Colonic mucosa (tissue), 4 donors: Measurements from ENCODE around the gene MACROD1. TPM values are rescaled to one million over a fixed set of nuclear protein-coding genes. Genes with fewer than 3 reads are reported as not detected.

Experiments
- DNase-seq: peaks from one replicate; pipeline ENCODE4 v3.0.0-alpha.2; 2020
- H3K27ac ChIP-seq: fragments of 200-600 bp; one replicate; pipeline ENCODE4 v1.8.0; 2021
- H3K27me3 ChIP-seq: fragments of 200-600 bp; one replicate; pipeline ENCODE4 v1.8.0; 2021
- H3K36me3 ChIP-seq: fragments of 200-600 bp; one replicate; pipeline ENCODE4 v1.8.0; 2021
- H3K4me1 ChIP-seq: fragments of 200-600 bp; one replicate; pipeline ENCODE4 v1.8.0; 2021; ENCODE audit warnings: mild to moderate bottlenecking
- H3K4me3 ChIP-seq: fragments of 200-600 bp; one replicate; pipeline ENCODE4 v1.8.0; 2021
- H3K9ac ChIP-seq, 2 donors: one replicate each; pipeline ENCODE4 v1.7.0; 2013; ENCODE audit warnings: control low read depth in 2 of 2, low read depth in 2 of 2, low read length in 2 of 2
- H3K9me3 ChIP-seq: fragments of 200-600 bp; one replicate; pipeline ENCODE4 v1.8.0; 2021
- intact Hi-C: fragments of 100-400 bp; cut with DNase I; formaldehyde crosslinking; loops from one replicate; pipeline ENCODE4 v1.14.1; 2022
- total RNA-seq, 2 donors: library from RNA; stranded (reverse); fragmentation: NEBNext Ultra II Directional in 1 of 2; extraction: Animal tissue kit (Norgen Biotek cat#: 25700) in 1 of 2; gene quantifications; one replicate each; pipeline ENCODE4 v1.2.1, GENCODE V29; 2021
- TF ChIP-seq, protein P1 (sequence below): fragments of 200-600 bp; IDR thresholded peaks from one replicate; pipeline ENCODE4 v1.8.0; 2022; ENCODE audit warnings: antibody characterized with exemption, mild to moderate bottlenecking
- donor health status: healthy.
- donor health status: DM: no; HTN: no; CAD: no.
- donor health status: DM: no; HTN: no; CAD: no.

Gene MACROD1
- total RNA-seq, 2 donors from 2014 or later: 18.6 to 22.9 TPM

DNA sequence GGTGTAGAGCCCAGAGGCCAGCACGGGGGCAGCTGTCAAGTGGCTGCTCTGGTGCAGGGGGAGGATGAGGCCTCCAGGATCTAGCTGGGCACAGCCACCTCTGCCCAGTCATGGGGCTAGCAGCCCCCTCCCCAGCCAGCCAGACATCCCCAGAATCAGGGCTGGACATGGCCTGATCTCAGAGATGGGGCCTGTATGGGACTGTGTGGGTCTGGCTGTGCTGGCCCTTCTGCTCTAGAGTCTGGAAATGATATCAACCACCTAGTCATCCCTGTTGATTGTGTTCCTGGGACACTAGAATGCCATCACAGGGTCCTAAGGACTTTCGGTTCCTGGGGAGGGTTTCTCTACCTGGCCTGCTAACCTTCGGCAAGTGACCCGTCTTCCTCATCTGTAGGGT is 127.4 kb downstream of the MACROD1 start:
- Histone ChIP-seq H3K27me3 (peaks cover 31% of the 10 kb centered on the region), H3K9me3 (no peaks in the 10 kb centered on the region), H3K4me1 (peaks cover 6% of the 10 kb centered on the region), H3K36me3 (no peaks in the 10 kb centered on the region), H3K4me3 (no peak overlapping the region), H3K27ac (no peak overlapping the region), H3K9ac (no peak overlapping the region)
- DNase-seq: no peak
- intact Hi-C loops: no loop called here
- TF ChIP-seq, protein P1, sequence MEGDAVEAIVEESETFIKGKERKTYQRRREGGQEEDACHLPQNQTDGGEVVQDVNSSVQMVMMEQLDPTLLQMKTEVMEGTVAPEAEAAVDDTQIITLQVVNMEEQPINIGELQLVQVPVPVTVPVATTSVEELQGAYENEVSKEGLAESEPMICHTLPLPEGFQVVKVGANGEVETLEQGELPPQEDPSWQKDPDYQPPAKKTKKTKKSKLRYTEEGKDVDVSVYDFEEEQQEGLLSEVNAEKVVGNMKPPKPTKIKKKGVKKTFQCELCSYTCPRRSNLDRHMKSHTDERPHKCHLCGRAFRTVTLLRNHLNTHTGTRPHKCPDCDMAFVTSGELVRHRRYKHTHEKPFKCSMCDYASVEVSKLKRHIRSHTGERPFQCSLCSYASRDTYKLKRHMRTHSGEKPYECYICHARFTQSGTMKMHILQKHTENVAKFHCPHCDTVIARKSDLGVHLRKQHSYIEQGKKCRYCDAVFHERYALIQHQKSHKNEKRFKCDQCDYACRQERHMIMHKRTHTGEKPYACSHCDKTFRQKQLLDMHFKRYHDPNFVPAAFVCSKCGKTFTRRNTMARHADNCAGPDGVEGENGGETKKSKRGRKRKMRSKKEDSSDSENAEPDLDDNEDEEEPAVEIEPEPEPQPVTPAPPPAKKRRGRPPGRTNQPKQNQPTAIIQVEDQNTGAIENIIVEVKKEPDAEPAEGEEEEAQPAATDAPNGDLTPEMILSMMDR: no peak

GRCh38 chr11:64037027-64037634 is 128.8 kb downstream of the MACROD1 start:
- no peak overlapping the region for H3K9ac ChIP-seq
- peak overlapping the region; percentile 26 for H3K4me3 ChIP-seq
- H3K27ac ChIP-seq: no peak overlapping the region
- TF ChIP-seq, protein P1: no peak
- intact Hi-C loops: no loop called here
- H3K36me3 ChIP-seq: no peaks in the 10 kb centered on the region
- H3K27me3 ChIP-seq: peaks cover 31% of the 10 kb centered on the region
- no peak for DNase-seq
- H3K4me1 ChIP-seq: peaks cover 6% of the 10 kb centered on the region
- H3K9me3 ChIP-seq: no peaks in the 10 kb centered on the region

- no peak overlapping the region for H3K9ac ChIP-seq
- H3K36me3 ChIP-seq: no peaks in the 10 kb centered on the region
- intact Hi-C loops: no loop called here
- peaks cover 6% of the 10 kb centered on the region for H3K4me1 ChIP-seq
- no peak for DNase-seq
- peak overlapping the region; percentile 26 for H3K4me3 ChIP-seq
- peaks cover 31% of the 10 kb centered on the region for H3K27me3 ChIP-seq
- no peak overlapping the region for H3K27ac ChIP-seq
- TF ChIP-seq, protein P1: no peak
- H3K9me3 ChIP-seq: no peaks in the 10 kb centered on the region
These were observed 129.6 kb downstream of the MACROD1 start for GRCh38 chr11:64036087-64037026.

DNA sequence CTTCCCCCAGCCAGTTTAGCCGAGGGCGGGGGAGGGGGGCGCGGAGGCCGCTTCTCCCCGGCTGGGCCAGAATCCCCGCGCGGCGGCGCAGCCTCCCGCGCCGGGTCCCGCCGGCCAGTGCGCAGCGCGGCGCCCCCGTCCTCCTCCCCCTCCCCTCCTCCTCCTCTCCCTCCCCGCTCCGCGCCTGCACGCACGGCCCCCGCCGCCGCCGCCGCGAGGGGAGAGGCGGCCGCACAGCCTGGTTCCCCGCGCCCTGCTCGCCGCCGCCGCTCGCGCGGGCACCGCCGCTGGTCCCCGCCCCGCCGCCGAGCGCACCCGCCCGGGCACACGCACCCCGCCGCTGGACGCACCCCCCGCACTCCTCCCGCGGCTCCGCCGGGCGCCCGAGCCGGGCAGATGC is 130.3 kb downstream of the MACROD1 start, which contains the start of gene FLRT1:
TSS of gene FLRT1 (plus strand) at position 356 of the 400 bp plus-strand sequence. CDS start 80,337 bp downstream, outside the sequence.
- no peak for DNase-seq

GRCh38 chr11:64035081-64035524 is 130.8 kb downstream of the MACROD1 start:
- no peak for DNase-seq
- Histone ChIP-seq H3K4me1 (peaks cover 6% of the 10 kb centered on the region), H3K9ac (no peak overlapping the region), H3K36me3 (no peaks in the 10 kb centered on the region), H3K9me3 (no peaks in the 10 kb centered on the region), H3K4me3 (no peak overlapping the region), H3K27ac (no peak overlapping the region), H3K27me3 (peaks cover 31% of the 10 kb centered on the region)
- intact Hi-C loops: no loop called here
- TF ChIP-seq, protein P1: no peak

More for the DNA sequence above, 130.3 kb downstream of the MACROD1 start, which contains the start of gene FLRT1:
- Histone ChIP-seq H3K27me3 (peaks cover 31% of the 10 kb centered on the region), H3K4me3 (peak within 1 kb of the TSS; percentile 26), H3K9ac (no peak within 1 kb of the TSS), H3K4me1 (peaks cover 6% of the 10 kb centered on the region), H3K9me3 (no peaks in the 10 kb centered on the region), H3K36me3 (no peaks in the 10 kb centered on the region), H3K27ac (no peak within 1 kb of the TSS)
- intact Hi-C loops: no loop called here
- TF ChIP-seq, protein P1: no peak
